NCI-H1694 (cell line): Measurements from ENCODE around the gene RIC3.
"Not testable (repeated sequence)": the region's sequence is repeated elsewhere in the genome, so short reads cannot be mapped to it uniquely, and the experiment has no call there.

ENCODE experiments used
- DNase-seq: peaks from one replicate; lab custom pipeline; 2025; lab: John Stamatoyannopoulos, UW

RIC3 gene

DNA sequence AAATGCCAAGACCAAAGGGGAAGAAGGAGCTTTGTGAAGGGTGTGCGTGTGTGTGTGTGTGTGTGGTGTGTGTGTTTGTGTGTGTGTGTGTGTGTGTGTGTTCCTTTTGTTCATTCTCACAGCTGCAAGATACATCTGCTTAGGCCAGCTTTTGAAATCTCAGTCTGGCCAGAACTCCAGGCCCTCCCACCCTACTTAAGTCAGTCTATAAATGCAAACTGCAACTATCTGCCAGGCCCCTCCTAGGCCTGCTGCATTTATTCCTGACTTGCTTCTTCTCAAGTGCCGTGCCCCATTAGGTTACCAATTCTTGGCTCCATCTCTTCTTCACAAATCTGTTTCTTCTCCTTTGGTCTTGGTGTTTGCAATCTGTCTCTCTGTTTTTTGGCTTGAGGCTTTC, 21.6 kb upstream of the RIC3 start:
- DNase-seq: no peak

DNA sequence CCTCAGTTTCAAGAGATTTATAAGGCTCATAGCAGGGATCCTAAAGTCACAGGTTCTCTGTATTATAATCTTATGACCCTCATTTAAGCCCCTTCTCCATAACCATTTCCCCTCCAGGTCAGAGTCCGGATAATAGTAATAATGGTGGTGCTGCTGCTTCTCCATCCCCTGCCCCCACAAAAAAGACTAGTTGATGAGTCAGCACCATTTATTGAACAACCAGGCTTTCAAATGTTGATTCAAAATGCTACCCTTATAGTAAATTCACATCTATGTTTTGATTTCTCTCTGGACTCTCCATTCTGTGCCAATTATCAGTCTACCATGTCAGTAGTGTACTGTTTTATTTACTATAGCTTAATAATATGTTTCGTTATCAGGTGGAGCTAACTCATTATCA, 17.6 kb upstream of the RIC3 start:
- DNase-seq: no peak

DNA sequence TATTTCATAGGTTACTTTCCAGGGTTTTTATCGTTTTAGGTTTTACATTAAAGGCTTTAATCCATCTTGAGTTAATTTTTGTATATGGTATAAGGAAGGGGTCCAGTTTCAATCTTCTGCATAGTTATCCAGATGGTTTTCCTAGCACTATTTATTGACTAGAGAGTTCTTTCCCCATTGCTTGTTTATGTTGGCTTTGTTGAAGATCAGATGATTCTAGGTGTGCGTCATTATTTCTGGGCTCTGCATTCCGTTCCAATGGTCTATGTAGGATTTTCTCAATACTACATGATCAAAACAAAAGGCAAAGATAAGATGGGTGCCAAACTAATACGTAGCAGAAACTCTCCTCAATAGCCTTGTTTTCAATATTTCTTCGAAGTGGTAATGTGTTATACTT, 14.3 kb upstream of the RIC3 start:
- no peak for DNase-seq

DNA sequence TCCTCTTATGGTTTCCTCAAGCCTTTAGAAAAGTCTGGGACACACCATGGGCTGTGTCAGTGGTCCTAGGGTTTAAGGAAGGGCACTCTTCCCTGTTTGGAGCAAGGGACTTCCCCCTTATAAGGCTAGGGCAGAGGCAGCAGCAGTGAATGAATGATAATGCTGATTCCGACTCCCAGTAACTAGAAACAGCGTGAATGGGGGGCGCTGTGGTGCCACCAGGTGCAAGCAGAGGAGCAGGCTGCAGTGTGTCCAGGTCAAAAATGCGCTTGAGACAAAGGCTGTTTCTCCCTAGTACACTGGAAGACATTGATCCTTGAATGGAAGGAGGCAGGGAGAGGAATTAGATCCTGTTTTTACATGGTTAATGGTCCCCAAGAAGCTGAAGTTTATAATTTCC, 11.6 kb upstream of the RIC3 start:
- no peak for DNase-seq

DNA sequence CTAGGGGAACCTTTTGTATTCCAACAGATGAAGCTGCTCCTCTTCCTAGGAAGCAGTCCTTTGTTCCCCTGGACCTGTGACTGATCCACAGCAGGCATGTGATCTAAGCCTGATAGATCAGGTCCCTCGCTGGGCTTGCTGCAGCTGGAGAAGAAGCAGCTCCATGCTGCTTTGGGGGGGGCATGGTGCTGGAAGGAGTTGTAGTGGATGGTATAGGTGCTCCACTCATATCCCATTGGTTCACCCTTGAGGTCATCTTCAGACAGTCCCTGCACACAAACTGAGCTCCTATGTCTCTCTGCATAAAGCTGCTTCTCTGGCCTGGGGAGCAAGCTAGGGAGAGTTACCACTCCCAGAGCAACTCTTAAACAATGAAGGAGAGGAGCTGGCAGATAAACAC, 9.5 kb upstream of the RIC3 start:
- no peak for DNase-seq

DNA sequence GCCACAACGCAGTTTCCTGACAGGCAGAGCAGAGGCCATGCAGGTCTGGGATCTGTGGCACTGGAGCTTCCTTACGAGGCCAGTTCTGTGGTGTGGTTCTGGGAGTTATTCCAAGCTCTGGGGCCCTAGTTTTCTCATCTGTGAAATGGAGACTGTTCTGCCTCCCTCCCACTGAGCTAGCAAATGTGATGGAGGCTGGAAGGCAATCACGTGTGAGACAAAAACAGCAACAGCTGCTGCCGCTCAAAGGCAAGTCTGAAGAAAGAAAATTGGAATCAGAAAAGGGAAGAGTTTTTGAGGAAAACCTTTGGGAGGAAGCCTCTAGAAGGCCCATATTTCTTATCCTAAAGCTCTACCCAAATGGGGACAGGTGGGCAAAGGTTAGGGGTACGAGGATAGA, 8.3 kb upstream of the RIC3 start:
- no peak for DNase-seq

DNA sequence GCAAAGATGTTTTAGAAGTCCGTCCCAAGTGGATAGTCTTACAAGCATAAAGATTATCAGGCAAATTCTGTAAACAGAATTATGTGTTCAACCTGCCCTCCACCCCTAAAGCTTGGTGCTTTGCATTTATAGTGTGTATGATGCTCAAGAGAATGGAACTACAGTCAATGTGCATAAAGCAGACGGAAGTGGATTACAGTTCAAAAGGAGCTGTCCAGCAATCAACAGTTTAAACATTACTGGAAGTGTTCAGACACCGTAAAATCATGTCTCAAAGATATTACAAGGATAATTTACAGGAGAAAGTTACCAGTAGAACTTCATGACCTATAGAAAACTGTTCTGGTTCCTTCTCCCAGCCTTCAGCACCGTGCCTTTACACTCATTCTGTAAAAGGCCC, 1.0 kb downstream of the RIC3 start:
- no peak for DNase-seq

DNA sequence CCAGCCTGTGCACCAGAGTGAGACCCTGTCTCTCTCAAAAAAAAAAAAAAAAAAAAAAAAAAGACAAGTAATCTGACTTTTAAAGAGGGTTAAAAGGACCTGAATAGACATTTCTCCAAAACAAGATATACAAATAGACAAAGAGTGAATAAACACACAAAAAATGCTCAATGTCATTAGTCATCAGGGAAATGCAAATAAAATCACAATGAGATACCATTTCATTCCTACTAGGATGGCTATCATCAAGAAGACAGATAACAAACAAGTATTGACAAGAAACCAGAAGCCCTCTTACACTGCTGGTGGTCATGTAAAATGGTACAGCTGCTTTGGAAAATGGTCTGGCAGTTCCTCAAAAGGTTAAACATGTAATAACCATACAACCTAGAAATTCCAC, 4.1 kb downstream of the RIC3 start:
- no peak for DNase-seq

DNA sequence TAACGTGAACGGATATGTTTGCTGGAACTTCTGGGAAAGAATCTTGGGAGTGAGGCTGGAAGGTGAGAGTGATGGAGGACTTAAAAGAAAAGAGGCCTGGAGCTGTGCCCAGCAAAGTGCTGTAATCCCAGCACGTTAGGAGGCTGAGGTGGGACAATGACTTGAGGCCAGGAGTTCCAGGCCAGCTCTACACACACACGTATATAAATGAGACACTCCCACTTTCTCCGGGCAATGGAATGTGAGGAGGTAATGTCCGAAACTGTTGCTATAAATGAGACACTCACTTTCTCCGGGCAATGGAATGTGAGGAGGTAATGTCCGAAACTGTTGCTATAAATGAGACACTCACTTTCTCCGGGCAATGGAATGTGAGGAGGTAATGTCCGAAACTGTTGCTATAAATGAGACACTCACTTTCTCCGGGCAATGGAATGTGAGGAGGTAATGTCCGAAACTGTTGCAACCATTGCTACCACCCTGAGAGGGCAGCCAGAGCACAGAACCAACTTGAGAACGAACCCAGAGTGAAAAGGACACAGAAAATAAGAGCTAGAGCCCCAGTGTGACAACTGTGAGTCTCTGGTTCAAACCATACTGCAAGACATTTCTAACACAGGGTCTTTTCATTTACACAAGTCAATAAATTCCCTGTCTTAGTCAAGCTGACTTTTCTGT, 7.1 kb downstream of the RIC3 start:
- DNase-seq: not testable (repeated sequence)

DNA sequence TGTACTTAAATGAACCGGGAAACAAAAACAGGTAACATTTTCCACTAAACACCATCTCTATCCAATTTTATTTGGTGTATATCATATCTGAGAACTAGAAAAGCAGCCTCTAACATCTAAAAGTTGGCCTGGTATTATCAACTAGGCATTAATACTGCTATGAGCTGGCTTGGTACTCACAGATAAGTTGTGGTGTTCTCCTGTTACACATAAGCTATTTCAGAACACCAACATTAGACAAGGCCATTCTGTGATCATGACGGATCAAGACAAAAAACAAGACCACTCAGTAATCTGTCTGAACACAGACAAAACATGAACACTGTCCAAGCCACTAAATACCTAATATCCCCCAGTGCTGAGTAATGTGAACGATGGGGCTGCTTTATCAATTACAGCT, 11.9 kb downstream of the RIC3 start:
- no peak for DNase-seq

DNA sequence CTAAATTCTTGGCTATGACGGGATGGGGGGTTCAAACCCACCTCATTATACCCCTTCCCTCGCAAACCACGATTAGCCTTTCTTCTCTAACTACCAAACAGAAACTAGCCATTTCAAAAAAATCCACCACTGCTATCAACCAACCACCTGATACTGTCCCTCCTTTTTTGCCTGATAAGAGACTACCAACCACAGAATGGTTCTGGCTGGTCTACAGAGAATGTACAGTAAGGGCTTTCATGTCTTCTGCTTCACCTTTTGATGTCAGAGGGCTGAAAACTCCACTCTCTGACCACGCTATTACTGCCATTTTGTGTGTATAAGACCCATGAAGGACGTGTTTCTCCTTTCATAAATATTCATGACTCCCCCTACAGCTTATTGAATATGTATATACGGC, 19.1 kb downstream of the RIC3 start:
- no peak for DNase-seq

DNA sequence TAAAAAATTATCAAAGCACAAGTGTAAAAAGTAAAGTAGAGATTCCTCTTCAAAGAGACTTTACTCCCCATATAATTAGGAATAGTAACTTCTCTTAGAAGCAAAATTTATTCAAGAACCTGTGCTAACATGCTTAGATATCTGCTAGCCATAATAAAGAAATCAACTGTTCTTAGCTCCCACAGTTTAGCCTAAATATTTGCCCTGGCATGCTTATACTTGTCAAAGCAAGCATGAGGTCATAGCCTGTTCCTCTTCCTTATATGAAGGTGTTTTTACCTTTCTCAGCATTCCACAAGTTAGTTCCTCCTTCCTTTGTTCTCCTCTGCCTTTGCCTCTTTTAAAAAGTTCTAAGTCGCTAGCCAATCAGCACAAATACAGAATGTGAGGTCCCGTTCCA, 30.3 kb downstream of the RIC3 start:
- DNase-seq: no peak

DNA sequence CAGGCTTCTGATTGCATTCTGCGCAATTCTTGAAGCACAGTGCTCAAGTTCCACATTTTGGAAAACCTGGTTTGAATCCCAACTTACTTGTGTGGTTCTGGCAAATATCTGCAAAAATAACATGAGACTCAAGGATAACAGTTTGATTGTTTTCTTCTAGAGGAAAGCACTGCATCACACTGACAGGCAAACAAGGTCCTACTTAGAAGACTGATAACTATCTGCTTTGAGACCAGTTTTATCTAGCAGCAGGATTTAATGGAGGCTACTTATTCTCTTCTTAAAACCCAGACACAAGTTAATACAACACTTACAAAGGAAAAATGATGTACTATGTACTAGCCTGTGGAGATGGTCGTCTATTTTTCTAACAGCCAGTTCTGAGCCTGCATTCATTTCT, 41.4 kb downstream of the RIC3 start:
- DNase-seq: no peak

DNA sequence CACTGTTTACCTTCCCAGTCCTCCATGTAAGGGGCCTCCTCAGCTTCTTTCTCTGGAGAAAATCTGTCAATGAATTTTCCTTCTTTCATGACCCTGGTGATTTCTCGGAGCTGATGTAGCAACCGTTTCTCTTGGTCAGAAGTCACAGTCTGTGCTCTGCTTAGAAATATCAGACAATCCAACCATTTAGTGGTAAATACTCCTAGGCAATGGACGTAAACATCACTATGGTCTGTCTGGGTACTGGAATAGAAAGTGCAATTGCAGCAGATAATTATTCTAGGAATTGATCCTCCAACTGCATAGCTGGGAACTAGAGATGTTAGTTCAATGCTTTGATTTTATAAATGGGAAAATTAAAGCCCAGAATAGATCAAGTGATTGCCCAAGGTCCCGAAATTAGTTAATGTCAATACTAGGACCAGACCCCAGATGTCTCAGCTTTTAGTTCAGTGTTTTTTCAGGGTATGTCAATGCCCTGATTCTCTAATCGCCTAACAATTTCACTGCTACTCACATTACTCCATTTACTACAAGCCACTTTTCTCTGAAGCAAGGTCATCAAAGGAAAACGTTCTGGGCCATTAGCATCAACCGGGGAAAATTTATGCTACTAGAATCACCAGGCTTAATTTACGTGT, 42.1 kb downstream of the RIC3 start:
- no peak for DNase-seq

DNA sequence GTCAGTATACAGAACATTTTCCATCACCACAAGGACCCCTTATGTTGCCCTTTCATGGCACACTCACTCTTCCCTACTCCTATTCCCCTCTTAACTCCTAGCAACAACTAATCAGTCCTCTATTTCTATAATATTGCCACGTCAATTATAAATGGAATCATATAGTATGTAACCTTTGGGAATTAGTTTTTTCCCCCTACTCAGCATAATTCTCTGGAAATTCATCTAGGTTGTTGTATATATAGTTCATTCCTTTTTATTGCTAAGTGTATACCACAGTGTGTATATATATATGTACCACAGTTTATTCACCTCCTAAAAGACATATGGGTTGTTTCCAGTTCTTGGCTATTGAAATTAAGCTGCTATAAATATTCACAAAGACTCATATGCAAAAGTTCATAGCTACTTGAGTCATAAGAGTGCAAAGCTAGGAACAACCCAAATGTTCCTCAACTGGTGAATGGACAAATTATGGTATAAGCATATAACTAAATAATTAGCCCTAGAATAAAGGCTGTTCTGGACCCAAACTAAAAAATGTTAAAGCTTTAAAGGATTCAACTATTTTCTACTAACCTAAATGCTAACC, 46.6 kb downstream of the RIC3 start:
- DNase-seq: no peak

DNA sequence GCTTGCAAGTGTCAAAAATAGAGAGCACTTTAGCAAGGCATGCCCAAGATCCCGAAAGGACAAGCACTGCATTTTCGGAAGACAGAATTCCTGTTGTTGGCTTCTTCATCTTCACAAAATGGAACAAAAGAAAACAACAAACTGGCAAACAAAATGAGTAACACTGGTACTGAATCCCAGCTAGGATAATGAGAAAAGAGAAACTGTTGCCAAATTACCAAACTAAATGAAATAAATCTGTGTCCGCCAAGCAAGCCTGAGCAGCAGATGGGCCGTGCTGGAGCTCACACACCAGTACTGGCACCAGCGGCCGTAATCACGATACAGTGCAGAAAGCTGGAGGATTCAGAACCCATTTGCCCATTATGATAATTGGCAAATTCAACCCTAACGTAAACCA, 57.2 kb downstream of the RIC3 start:
- peak; percentile 2 for DNase-seq

DNA sequence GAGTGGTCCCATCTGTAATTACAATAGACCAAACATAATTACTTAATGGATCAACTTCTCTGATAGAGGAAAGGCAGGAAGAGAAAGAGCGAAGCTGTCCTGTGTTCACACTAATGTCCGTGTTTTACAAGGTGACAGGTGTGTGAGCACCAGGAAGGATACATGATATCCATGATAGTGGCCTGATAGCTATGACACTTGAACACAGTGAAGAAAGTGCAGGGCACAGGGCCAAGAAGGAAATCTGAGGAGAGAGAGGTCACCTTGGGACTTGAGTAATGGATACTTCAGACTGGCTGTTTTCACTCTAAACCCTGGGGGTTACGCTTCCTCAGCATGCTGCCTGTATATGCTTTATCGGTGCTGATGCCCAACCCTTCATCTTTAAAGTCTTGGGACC, 58.4 kb downstream of the RIC3 start:
- no peak for DNase-seq

DNA sequence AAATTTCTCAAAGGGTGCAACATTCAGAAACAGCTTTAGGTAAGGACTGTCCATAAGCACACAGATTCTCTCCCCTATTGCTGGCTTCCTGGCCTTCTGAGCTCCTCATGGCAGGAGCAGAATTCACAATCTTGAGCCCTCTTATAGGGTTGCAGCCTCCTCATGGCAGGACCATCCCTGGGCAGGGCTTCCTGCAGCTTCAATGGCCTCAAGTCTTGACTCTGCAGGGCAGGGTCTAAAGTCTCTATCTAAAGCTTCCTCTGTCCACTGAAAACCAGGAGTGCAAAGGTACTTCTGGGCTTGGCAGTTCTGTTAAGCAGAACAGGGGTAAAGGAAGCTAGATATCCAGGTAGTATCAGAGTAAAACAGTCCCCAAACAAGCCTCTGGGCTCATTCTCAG, 59.1 kb downstream of the RIC3 start:
- no peak for DNase-seq

DNA sequence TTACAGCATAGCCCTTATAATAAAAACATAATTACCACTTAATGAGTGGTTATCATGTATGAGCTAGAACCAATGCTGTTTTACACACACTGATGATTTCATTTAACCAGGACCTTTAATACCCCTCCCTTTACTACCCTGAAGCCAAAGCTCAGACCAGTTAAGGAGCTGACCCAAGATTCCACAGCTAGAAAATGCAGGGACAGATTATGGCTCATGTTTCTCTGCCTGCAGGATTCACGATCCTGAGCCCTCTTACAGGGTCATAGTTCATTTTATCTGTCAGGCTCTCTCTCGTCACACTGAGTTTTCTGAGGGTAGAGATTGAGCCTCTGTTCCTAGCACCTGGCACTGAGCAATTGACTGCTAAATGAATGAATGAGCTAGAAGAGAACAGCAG, 60.4 kb downstream of the RIC3 start:
- DNase-seq: no peak

DNA sequence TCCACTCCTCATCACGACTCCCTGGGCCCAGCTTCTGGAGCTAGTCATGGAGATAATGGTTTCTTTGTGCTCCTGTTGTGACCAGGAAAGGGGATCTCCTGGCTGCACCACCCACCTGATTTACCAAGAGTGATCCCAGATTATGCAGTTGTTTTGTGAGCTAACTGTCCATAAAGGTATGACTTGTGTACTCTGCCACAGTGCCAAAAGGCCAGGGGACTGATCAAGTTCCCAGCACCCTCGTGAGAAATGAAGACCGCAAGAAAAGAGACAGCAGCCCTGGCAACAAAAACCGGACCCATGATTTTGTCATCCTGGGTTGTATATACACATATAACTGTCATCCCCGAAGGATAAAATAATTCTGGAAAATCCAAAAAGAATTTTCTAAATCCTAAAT, 61.2 kb downstream of the RIC3 start:
- DNase-seq: no peak

DNA sequence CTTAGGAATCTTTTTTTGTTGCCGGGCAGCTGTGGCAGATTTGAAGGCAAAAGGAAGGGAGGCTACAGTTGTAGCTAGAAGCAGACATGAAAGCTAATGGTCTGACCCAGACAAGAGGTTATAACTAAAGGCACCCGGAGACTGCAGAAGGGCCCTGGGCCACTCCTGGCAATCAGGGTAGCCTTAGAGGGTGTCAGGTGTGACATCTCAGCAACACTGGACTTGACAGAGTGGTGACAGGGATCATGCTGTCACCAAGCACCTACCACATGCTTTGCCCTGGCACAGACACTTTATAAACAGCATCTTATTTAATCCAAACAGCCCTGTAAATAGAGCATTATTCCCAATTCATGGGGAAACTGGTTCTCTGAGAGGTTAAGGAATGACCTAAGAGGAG, 62.1 kb downstream of the RIC3 start:
- no peak for DNase-seq

DNA sequence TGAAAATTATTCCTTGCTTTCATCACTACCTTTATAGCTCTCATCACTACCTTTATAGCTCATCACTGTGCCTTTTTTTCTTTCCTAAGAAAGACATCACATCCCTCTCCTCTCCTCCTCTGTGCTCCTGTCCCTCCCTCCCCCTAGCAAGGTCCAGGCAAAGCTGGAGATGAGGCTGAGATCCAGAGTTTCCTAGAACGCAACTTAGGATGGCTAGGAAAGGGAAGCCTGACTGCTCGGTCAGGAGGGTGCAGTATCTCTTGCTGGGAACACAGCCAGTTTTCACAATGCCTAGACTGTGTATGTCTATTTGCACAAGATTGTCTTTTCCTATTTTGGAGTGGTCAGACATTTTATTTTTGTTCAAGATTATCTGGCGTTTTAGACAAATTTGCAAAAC, 63.2 kb downstream of the RIC3 start:
- DNase-seq: no peak

DNA sequence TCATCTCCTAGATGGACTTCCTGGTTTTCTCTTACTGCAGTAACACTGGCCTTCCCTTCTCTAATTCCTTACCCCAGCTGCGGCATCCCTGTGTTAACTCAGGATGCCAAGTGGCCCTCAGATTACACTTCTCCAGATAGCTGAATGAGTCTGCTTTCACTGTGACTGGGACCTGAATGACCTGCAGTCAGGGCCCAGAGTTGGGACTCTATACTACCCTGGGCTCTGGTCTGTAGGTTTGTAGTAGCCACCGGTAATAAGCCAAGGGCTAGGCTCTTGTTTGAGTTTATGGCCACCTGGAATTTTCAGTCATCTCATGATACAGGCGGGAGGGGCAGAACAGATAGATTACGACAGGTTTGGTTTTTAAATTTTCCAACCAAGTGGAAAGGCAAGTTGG, 63.7 kb downstream of the RIC3 start:
- DNase-seq: no peak

DNA sequence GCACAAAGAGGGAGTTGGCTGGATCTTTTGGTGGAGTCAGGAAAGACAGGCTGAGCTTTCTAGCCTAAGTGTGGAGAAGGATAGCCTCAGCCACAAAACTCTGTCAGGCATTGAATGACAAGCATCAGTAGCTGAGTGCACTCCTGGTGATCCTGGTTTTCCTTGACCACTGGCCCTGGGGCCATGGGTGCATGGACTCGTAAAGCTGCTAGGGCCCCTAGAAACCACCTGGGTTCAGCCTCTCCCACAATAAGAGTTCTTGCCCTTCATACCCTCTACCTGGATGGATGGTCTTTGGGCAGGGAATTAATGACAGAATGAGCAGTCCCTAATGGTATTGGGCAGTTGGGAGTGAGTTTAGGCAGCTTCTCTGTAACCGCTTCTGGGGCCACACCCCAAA, 64.9 kb downstream of the RIC3 start:
- no peak for DNase-seq
